ENCODE measurements around the gene IBA57.
A peak's percentile ranks its signal among the peaks of the same experiment; 100 is the strongest.

IBA57 gene

GRCh38 chr1:228150120-228150460 is 15.5 kb upstream of the IBA57 start:
- 96% methylated on average over 7 of the region's 7 CpGs for WGBS
- no peak overlapping the region for H3K4me2 ChIP-seq (ENCODE audit: low read length, poor library complexity, severe bottlenecking)

GRCh38 chr1:228150461-228151179 is 15.0 kb upstream of the IBA57 start:
- H3K18ac ChIP-seq (ENCODE audit: low read depth in 1 of 2, low read length in 2 of 2): peak overlapping the region in 1 of 2 experiments; percentile 22
- DNase-seq: peak; percentile 11
- H3K36me3 ChIP-seq (ENCODE audit: control insufficient read depth in 1 of 2, insufficient read depth in 2 of 2, low read depth in 1 of 2, low read length in 2 of 2): peaks cover 32 to 79% of the 10 kb centered on the region in 2 experiments
- no peak overlapping the region for H2BK5ac ChIP-seq (ENCODE audit: low read depth, low read length, poor library complexity, severe bottlenecking)
- peaks cover 34% of the 10 kb centered on the region for H3K4me1 ChIP-seq (ENCODE audit: control insufficient read depth, insufficient read depth, low read depth, low read length)
- peak overlapping the region in 1 of 2 experiments; percentile 9 for H3K14ac ChIP-seq (ENCODE audit: low read length in 2 of 2)
- no peak overlapping the region for H2BK15ac ChIP-seq (ENCODE audit: low read depth, poor library complexity, severe bottlenecking)
- no peak overlapping the region for H2AK5ac ChIP-seq (ENCODE audit: low read length, severe bottlenecking)
- no peak overlapping the region for H3K4me2 ChIP-seq (ENCODE audit: low read length, poor library complexity, severe bottlenecking)
- peak overlapping the region; percentile 77 for H3K9ac ChIP-seq (ENCODE audit: low read length)
- no peak overlapping the region for H2BK120ac ChIP-seq (ENCODE audit: low read depth, low read length)
- peak overlapping the region in 1 of 2 experiments; percentile 67 for H3K4me3 ChIP-seq (ENCODE audit: insufficient read depth in 1 of 2, low read depth in 1 of 2, low read length in 2 of 2)
- 89% methylated on average over 15 of the region's 17 CpGs for WGBS
- H3K27ac ChIP-seq (ENCODE audit: low read length, poor library complexity, severe bottlenecking): no peak overlapping the region
- peak overlapping the region; percentile 66 for H4K8ac ChIP-seq (ENCODE audit: low read length)
- H2AFZ ChIP-seq (ENCODE audit: low read depth, low read length): no peak overlapping the region
- peak overlapping the region; percentile 46 for H4K91ac ChIP-seq (ENCODE audit: low read length)
- peaks cover 44% of the 10 kb centered on the region for H3K79me1 ChIP-seq (replicated peaks; ENCODE audit: low read length, poor library complexity, severe bottlenecking)
- H3K9me3 ChIP-seq (ENCODE audit: control insufficient read depth, low read length): no peaks in the 10 kb centered on the region
- H2BK12ac ChIP-seq (ENCODE audit: low read length in 2 of 2): no peak overlapping the region
- H3K4ac ChIP-seq (ENCODE audit: low read depth in 1 of 2, low read length in 2 of 2): no peak overlapping the region
- no peak overlapping the region for H3K23ac ChIP-seq (ENCODE audit: low read length in 2 of 2)
- H3K27me3 ChIP-seq (ENCODE audit: control insufficient read depth in 1 of 2, insufficient read depth in 1 of 2, low read length in 2 of 2): no peaks in the 10 kb centered on the region

More at GRCh38 chr1:228150120-228150460, 15.5 kb upstream of the IBA57 start:
- Histone ChIP-seq H3K14ac (ENCODE audit: low read length in 2 of 2) (no peak overlapping the region), H3K23ac (ENCODE audit: low read length in 2 of 2) (peak overlapping the region in 1 of 2 experiments; percentile 67), H2BK5ac (ENCODE audit: low read depth, low read length, poor library complexity, severe bottlenecking) (no peak overlapping the region), H3K9me3 (ENCODE audit: control insufficient read depth, low read length) (no peaks in the 10 kb centered on the region), H4K91ac (ENCODE audit: low read length) (peak overlapping the region; percentile 89), H2AFZ (ENCODE audit: low read depth, low read length) (no peak overlapping the region), H3K18ac (ENCODE audit: low read depth in 1 of 2, low read length in 2 of 2) (peak overlapping the region in 1 of 2 experiments; percentile 8), H3K9ac (ENCODE audit: low read length) (peak overlapping the region; percentile 77), H3K4ac (ENCODE audit: low read depth in 1 of 2, low read length in 2 of 2) (peak overlapping the region in 1 of 2 experiments; percentile 1), H3K27ac (ENCODE audit: low read length, poor library complexity, severe bottlenecking) (no peak overlapping the region), H3K36me3 (ENCODE audit: control insufficient read depth in 1 of 2, insufficient read depth in 2 of 2, low read depth in 1 of 2, low read length in 2 of 2) (peaks cover 36 to 84% of the 10 kb centered on the region in 2 experiments), H3K4me1 (ENCODE audit: control insufficient read depth, insufficient read depth, low read depth, low read length) (peaks cover 34% of the 10 kb centered on the region), H2BK12ac (ENCODE audit: low read length in 2 of 2) (peak overlapping the region; percentile 31 to 35), H2AK5ac (ENCODE audit: low read length, severe bottlenecking) (no peak overlapping the region), H4K8ac (ENCODE audit: low read length) (peak overlapping the region; percentile 66), H3K27me3 (ENCODE audit: control insufficient read depth in 1 of 2, insufficient read depth in 1 of 2, low read length in 2 of 2) (no peaks in the 10 kb centered on the region), H3K79me1 (replicated peaks; ENCODE audit: low read length, poor library complexity, severe bottlenecking) (peaks cover 44% of the 10 kb centered on the region), H2BK15ac (ENCODE audit: low read depth, poor library complexity, severe bottlenecking) (no peak overlapping the region), H3K4me3 (ENCODE audit: insufficient read depth in 1 of 2, low read depth in 1 of 2, low read length in 2 of 2) (peak overlapping the region in 1 of 2 experiments; percentile 67), H2BK120ac (ENCODE audit: low read depth, low read length) (peak overlapping the region; percentile 29)
- DNase-seq: no peak

DNA sequence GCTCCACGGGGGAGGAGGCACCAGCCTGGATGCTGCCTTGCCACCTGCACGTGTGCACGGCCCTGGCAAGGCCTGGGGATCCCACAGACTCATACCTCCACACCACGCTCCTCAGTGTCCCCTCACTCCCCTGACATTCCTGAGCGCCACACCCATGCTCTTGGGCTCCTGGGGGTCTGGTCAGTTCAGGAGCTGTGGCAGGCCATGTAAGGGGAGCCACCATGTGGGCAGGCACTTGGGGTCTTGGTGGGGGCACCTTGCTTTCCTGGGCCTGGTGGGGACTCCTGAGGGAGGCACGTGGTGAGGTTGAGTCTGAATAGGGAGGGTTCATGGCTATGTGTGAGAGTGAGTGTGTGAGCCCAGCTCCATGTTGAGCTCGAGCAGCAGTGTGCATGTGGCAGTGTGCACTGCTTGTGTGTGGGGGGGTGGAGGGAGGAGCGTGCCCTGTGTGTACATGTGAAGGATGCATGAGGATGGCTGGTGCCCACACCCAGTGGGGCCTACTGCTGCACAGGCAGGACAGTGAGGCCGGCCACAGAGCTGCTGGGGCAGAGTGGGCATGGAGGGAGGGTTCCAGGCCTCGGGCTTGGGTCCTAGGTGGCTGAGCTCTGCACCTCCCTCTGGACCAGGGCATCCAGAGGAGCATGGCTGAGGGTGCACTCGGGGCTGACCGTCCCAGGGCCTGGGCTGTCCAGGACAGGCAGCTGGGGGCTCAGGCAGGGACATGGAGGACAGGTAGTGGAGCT is 14.3 kb upstream of the IBA57 start:
- Histone ChIP-seq H3K4me2 (ENCODE audit: low read length, poor library complexity, severe bottlenecking) (no peak overlapping the region), H3K9me3 (ENCODE audit: control insufficient read depth, low read length) (no peaks in the 10 kb centered on the region), H3K18ac (ENCODE audit: low read depth in 1 of 2, low read length in 2 of 2) (no peak overlapping the region), H3K4ac (ENCODE audit: low read depth in 1 of 2, low read length in 2 of 2) (no peak overlapping the region), H3K9ac (ENCODE audit: low read length) (peak overlapping the region; percentile 77), H2BK12ac (ENCODE audit: low read length in 2 of 2) (no peak overlapping the region), H3K4me1 (ENCODE audit: control insufficient read depth, insufficient read depth, low read depth, low read length) (peaks cover 32% of the 10 kb centered on the region), H2AFZ (ENCODE audit: low read depth, low read length) (no peak overlapping the region), H2BK15ac (ENCODE audit: low read depth, poor library complexity, severe bottlenecking) (no peak overlapping the region), H3K36me3 (ENCODE audit: control insufficient read depth in 1 of 2, insufficient read depth in 2 of 2, low read depth in 1 of 2, low read length in 2 of 2) (peaks cover 25 to 74% of the 10 kb centered on the region in 2 experiments), H3K4me3 (ENCODE audit: insufficient read depth in 1 of 2, low read depth in 1 of 2, low read length in 2 of 2) (peak overlapping the region in 1 of 2 experiments; percentile 67), H3K23ac (ENCODE audit: low read length in 2 of 2) (no peak overlapping the region), H2BK5ac (ENCODE audit: low read depth, low read length, poor library complexity, severe bottlenecking) (no peak overlapping the region), H2BK120ac (ENCODE audit: low read depth, low read length) (no peak overlapping the region), H2AK5ac (ENCODE audit: low read length, severe bottlenecking) (no peak overlapping the region), H3K27me3 (ENCODE audit: control insufficient read depth in 1 of 2, insufficient read depth in 1 of 2, low read length in 2 of 2) (no peaks in the 10 kb centered on the region), H3K27ac (ENCODE audit: low read length, poor library complexity, severe bottlenecking) (no peak overlapping the region), H3K14ac (ENCODE audit: low read length in 2 of 2) (peak overlapping the region in 1 of 2 experiments; percentile 13), H4K91ac (ENCODE audit: low read length) (peak overlapping the region; percentile 46), H3K79me1 (replicated peaks; ENCODE audit: low read length, poor library complexity, severe bottlenecking) (peaks cover 40% of the 10 kb centered on the region), H4K8ac (ENCODE audit: low read length) (no peak overlapping the region)
- no peak for DNase-seq
- 94% methylated on average over 8 of the region's 12 CpGs for WGBS

Data from mesenchymal stem cell (in vitro differentiated cells and primary cell).